ENCODE results near the gene NOP58. TPM values are rescaled to one million over a fixed set of nuclear protein-coding genes. Genes with fewer than 3 reads are reported as not detected.
A peak's percentile ranks its signal among the peaks of the same experiment; 100 is the strongest.

NOP58 gene
- total and polyA plus RNA-seq, 2 of the 4 experiments (the other 2 are of a cell fraction), result 45.3 to 54.0 TPM

DNA sequence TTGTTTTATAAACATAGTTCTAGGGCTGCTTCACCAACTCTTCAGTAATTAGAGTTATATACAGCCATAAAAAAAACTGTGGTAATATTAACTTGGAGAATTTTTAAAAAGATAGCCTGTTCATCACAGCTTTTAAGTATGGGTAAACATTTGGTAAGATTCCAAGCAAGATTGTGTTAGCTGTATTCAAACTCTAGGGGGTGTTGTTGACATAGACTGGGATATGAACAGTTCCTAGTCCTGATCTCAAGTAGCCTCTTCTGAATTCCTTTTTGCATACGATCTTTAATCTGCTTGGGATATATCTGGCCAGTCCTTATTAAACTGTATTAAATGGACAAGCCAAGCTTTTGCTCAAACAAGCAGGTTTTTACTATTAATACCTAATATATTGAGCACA is 13.4 kb downstream of the NOP58 start:
- no peak overlapping the region for H3K4ac ChIP-seq (ENCODE audit: low read depth, low read length)
- CTCF ChIA-PET, result interaction anchor here (0.5 to 0.6 kb wide), 3 partner anchors 64 to 270 kb away, joined by 3 to 5 read pairs (median 3); no protein-coding TSS in a partner anchor
- WGBS, 2 experiments (ENCODE audit: extremely low coverage in 2 of 2, insufficient read length in 1 of 2), result no CpG with 5 or more reads among the region's 1 CpG
- H3K56ac ChIP-seq (ENCODE audit: extremely low read depth, insufficient read depth, low read length), result no peak overlapping the region
- H2AK5ac ChIP-seq (ENCODE audit: low read depth, low read length), result no peak overlapping the region
- peaks cover 26% of the 10 kb centered on the region for H3K36me3 ChIP-seq (ENCODE audit: control insufficient read depth, insufficient read depth, low read length)
- H3K27me3 ChIP-seq (ENCODE audit: control insufficient read depth, insufficient read depth, low read length), result no peaks in the 10 kb centered on the region
- intact Hi-C loops (cut with micrococcal nuclease), result loop anchor here (2.0 kb wide), 1 partner anchor 98 kb away; the partner anchor contains the start of gene BMPR2
- peak overlapping the region; percentile 5 for H2BK5ac ChIP-seq (ENCODE audit: low read depth, low read length, poor library complexity, severe bottlenecking)
- H3K4me2 ChIP-seq (ENCODE audit: low read depth, low read length), result peak overlapping the region; percentile 42; the same call in 1 of the 2 replicates
- no peak overlapping the region for H4K5ac ChIP-seq (ENCODE audit: low read depth, low read length)
- H3K27ac ChIP-seq (ENCODE audit: insufficient read depth, low read length), result no peak overlapping the region
- H2BK120ac ChIP-seq (ENCODE audit: low read depth, low read length), result no peak overlapping the region
- no peak overlapping the region for H2AFZ ChIP-seq (replicated peaks; ENCODE audit: low read length, poor library complexity)
- H3K18ac ChIP-seq (ENCODE audit: low read depth, low read length), result no peak overlapping the region
- no peak overlapping the region for H4K8ac ChIP-seq (ENCODE audit: low read depth in 2 of 2, low read length in 2 of 2)
- H3K9me1 ChIP-seq (ENCODE audit: insufficient read depth, low read length), result 0 out of 2 replicates have a peak, but pooled peaks cover 2% of the 10 kb centered on the region
- H3K14ac ChIP-seq (replicated peaks; ENCODE audit: low read depth, low read length), result no peak overlapping the region
- in situ Hi-C loops (cut with MboI; ENCODE audit: low sequenced_read_pairs), result no loop called here
- H2BK15ac ChIP-seq (ENCODE audit: low read depth, low read length), result no peak overlapping the region
- no peak overlapping the region for H2BK20ac ChIP-seq (ENCODE audit: low read depth, low read length)
- H3K4me1 ChIP-seq (ENCODE audit: control insufficient read depth, insufficient read depth, low read length), result peaks cover 4% of the 10 kb centered on the region
- H3K4me3 ChIP-seq (ENCODE audit: insufficient read depth, low read depth, low read length), result no peak overlapping the region
- no peak overlapping the region for H3K23ac ChIP-seq (ENCODE audit: low read depth, low read length)
- dilution Hi-C loops (cut with HindIII; ENCODE audit: low sequenced_read_pairs, unreplicated experiment), result no loop called here
- H4K91ac ChIP-seq (ENCODE audit: insufficient read depth, low read depth, low read length), result no peak overlapping the region
- BruUV-seq (replicated peaks), result no TSS peak
- ATAC-seq (ENCODE audit: low read depth) (peak; percentile 73), DNase-seq (peak; percentile 78)
- TF ChIP-seq RCOR1 (IDR thresholded peaks at IDR 0.05; ENCODE audit: insufficient replicate concordance, low read length) (no peak), MAZ (IDR thresholded peaks at IDR 0.05; ENCODE audit: borderline replicate concordance, low read depth, low read length) (no peak), RAD21 (IDR thresholded peaks at IDR 0.05; ENCODE audit: low read length) (peak; percentile 66), CEBPB (IDR thresholded peaks at IDR 0.05; ENCODE audit: low read depth, low read length) (no peak), MAFK (IDR thresholded peaks at IDR 0.05; ENCODE audit: low read depth, low read length) (no peak), SMC3 (IDR thresholded peaks at IDR 0.05; ENCODE audit: low read depth, low read length) (peak; percentile 45)
- TF ChIP-seq, protein P1, sequence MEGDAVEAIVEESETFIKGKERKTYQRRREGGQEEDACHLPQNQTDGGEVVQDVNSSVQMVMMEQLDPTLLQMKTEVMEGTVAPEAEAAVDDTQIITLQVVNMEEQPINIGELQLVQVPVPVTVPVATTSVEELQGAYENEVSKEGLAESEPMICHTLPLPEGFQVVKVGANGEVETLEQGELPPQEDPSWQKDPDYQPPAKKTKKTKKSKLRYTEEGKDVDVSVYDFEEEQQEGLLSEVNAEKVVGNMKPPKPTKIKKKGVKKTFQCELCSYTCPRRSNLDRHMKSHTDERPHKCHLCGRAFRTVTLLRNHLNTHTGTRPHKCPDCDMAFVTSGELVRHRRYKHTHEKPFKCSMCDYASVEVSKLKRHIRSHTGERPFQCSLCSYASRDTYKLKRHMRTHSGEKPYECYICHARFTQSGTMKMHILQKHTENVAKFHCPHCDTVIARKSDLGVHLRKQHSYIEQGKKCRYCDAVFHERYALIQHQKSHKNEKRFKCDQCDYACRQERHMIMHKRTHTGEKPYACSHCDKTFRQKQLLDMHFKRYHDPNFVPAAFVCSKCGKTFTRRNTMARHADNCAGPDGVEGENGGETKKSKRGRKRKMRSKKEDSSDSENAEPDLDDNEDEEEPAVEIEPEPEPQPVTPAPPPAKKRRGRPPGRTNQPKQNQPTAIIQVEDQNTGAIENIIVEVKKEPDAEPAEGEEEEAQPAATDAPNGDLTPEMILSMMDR (conservative IDR thresholded peaks at IDR 0.05; ENCODE audit: low read depth, low read length), result peak; percentile 67
- TF ChIP-seq, protein P2, sequence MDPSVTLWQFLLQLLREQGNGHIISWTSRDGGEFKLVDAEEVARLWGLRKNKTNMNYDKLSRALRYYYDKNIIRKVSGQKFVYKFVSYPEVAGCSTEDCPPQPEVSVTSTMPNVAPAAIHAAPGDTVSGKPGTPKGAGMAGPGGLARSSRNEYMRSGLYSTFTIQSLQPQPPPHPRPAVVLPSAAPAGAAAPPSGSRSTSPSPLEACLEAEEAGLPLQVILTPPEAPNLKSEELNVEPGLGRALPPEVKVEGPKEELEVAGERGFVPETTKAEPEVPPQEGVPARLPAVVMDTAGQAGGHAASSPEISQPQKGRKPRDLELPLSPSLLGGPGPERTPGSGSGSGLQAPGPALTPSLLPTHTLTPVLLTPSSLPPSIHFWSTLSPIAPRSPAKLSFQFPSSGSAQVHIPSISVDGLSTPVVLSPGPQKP (IDR thresholded peaks at IDR 0.05; ENCODE audit: borderline replicate concordance, low read depth, low read length), result no peak
- H3K79me1 ChIP-seq (ENCODE audit: low read depth in 1 of 2, low read length in 2 of 2), result peaks cover 23 to 58% of the 10 kb centered on the region in 2 experiments
- H2AK9ac ChIP-seq (replicated peaks; ENCODE audit: low read depth, low read length, poor library complexity), result no peak overlapping the region
- H3K9me3 ChIP-seq (ENCODE audit: control insufficient read depth, insufficient read depth, low read length), result no peaks in the 10 kb centered on the region
- H3K9ac ChIP-seq (ENCODE audit: low read depth, low read length), result no peak overlapping the region
- POLR2A ChIA-PET (ENCODE audit: unreplicated experiment), result no interaction called here
- peaks cover 46% of the 10 kb centered on the region for H4K20me1 ChIP-seq (ENCODE audit: insufficient read depth, low read length)

Data from IMR-90 (cell line).